NCI-H345 (cell line): Measurements from ENCODE around the gene DIO2.
A peak's percentile ranks its signal among the peaks of the same experiment; 100 is the strongest.

Source experiments
- DNase-seq: peaks from one replicate; lab custom pipeline; 2025; lab: John Stamatoyannopoulos, UW

The DIO2 gene

GRCh38 chr14:80211153-80212022 lies at the start of gene DIO2:
DIO2 (minus strand) TSS chr14:80211504; CDS start chr14:80211472, 32 bp downstream.
- DNase-seq, result peak; percentile 37

- no peak for DNase-seq
Observed at GRCh38 chr14:80260645-80261044, 49.3 kb upstream of the DIO2 start.

- DNase-seq, result no peak
Observed at GRCh38 chr14:80239631-80240030, 28.3 kb upstream of the DIO2 start.

GRCh38 chr14:80237143-80237542 lies 25.8 kb upstream of the DIO2 start:
- DNase-seq, result no peak

- DNase-seq, result no peak
Observed at GRCh38 chr14:80233470-80234089, 22.3 kb upstream of the DIO2 start.

- DNase-seq, result no peak
Observed at GRCh38 chr14:80231702-80232101, 20.4 kb upstream of the DIO2 start.

- no peak for DNase-seq
Observed at GRCh38 chr14:80223696-80224465, 12.6 kb upstream of the DIO2 start.

GRCh38 chr14:80216818-80217217 lies 5.5 kb upstream of the DIO2 start:
- no peak for DNase-seq

- no peak for DNase-seq
Observed at GRCh38 chr14:80215756-80216581, 4.7 kb upstream of the DIO2 start.

GRCh38 chr14:80215081-80215480 lies 3.8 kb upstream of the DIO2 start:
- DNase-seq, result no peak

GRCh38 chr14:80213602-80214001 lies 2.3 kb upstream of the DIO2 start:
- peak; percentile 9 for DNase-seq

- DNase-seq, result peak; percentile 15
Observed at GRCh38 chr14:80212023-80212397, 706 bp upstream of the DIO2 start.

- DNase-seq, result no peak
Observed at GRCh38 chr14:80208461-80208860, 2.8 kb downstream of the DIO2 start.

- no peak for DNase-seq
Observed at GRCh38 chr14:80206351-80207080, 4.8 kb downstream of the DIO2 start.

- no peak for DNase-seq
Observed at GRCh38 chr14:80202888-80203562, 8.3 kb downstream of the DIO2 start.

GRCh38 chr14:80200093-80200492 lies 11.2 kb downstream of the DIO2 start:
- no peak for DNase-seq

GRCh38 chr14:80188571-80188970 lies 22.7 kb downstream of the DIO2 start:
- DNase-seq, result no peak

GRCh38 chr14:80186301-80186800 lies 25.0 kb downstream of the DIO2 start:
- DNase-seq, result no peak

GRCh38 chr14:80176893-80177292 lies 34.4 kb downstream of the DIO2 start:
- DNase-seq, result no peak

GRCh38 chr14:80172375-80173051 lies 38.8 kb downstream of the DIO2 start:
- no peak for DNase-seq
